SU-DHL-6 (cell line): Measurements from ENCODE around the gene OVOL1.

Experiments
- CTCF ChIP-seq: fragments of 200-600 bp; sonication (generic); IDR thresholded peaks from one replicate; pipeline ENCODE4 v1.5.1; 2017; ENCODE audit warnings: antibody characterized with exemption, mild to moderate bottlenecking, low read length, moderate library complexity; ENCODE audit not compliant: insufficient read depth, poor library complexity, severe bottlenecking
- EZH2phosphoT487 ChIP-seq: fragments of 200-600 bp; sonication (generic), shearing (Covaris generic); conservative IDR thresholded peaks from 2 replicates; pipeline ENCODE4 v1.6.1; 2018; ENCODE audit warnings: mild to moderate bottlenecking, antibody characterized with exemption, low read length, moderate library complexity, mixed read lengths

GRCh38 chr11:65785319-65786007 lies 1.4 kb upstream of the OVOL1 start:
- TF ChIP-seq CTCF (no peak), EZH2phosphoT487 (no peak)
